Hematopoietic multipotent progenitor cell (in vitro differentiated cells): ENCODE results near the gene NCBP2. TPM values are rescaled to one million over a fixed set of nuclear protein-coding genes. Genes with fewer than 3 reads are reported as not detected.

Experiments used
- DNase-seq, 3 donors: peaks; one replicate each; pipeline ENCODE4 v3.0.0-alpha.2; 2011 to 2015; ENCODE audit warnings: low read depth in 2 of 3, low spot score in 2 of 3
- total RNA-seq: library from RNA; depleted of rRNA; stranded (reverse); fragments of >200 nt; gene quantifications from one replicate; pipeline ENCODE4 v1.2.3, GENCODE V29; 2012

The NCBP2 gene
- total RNA-seq, 1 donor, result 22.1 TPM

- DNase-seq, result no peak
Measured at GRCh38 chr3:196942915-196943277, 568 bp upstream of the NCBP2 start.

DNA sequence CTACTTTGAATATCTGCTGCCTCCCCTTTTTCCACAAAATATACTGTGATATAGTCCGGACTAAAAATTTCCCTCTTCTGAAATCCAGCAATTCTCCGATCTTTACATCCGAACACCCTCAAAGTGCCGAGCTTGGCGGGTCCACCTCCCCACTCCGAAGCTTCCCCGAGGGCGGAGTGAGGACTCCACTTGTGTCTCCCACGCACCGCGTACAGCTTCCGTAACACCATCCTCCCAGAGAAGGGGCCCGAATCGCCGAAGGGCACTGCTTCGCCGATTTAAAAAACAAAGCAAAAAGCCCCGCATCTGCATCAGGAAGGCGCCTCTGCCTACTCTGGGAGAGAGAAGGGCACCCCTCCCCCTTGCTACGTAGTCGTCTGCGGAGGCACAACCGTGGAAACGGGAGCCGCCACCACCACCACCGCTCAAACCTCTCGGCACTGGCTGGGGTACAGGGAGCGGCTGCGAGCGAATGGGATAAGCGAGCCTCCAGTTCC, 551 bp downstream of the NCBP2 start:
- DNase-seq, result peak; percentile 37 to 53 (median 52)

DNA sequence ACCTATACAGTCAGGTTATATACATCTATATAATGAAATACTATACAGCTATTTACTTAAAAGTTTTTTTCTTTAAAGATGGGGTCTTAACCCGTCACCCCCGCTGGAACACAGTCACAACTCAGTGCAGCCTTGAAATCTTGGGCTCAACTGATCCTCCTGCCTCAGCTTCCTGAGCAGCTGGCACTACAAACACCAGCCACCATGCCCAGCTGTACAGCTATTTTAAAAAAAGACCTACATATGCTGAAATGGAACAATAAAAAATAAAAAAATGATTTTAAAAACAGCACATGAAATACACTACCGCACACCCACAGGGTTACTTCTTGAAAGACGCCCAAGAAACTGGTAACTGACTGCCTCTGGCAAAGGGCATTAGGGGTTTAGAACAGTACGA, 3.8 kb downstream of the NCBP2 start:
- DNase-seq, result no peak

DNA sequence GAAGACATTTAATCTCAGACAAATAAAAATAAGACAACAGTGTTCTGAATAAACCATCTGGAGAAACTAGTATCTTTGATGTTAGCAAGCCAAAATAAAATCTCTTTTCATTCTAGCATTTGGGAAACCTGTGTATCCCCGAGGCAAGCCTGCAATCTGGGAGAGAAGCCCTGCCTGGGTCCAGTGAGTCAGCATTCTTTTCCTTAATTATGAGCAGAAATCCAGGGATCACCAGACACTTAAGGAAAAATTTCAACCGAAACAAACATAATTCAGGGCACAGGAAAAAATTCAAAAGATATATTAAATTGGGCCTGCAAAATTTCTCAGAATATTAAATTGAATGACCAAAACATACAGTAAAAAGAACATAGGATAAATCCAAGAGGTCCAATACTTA, 4.2 kb downstream of the NCBP2 start:
- DNase-seq, result no peak

DNA sequence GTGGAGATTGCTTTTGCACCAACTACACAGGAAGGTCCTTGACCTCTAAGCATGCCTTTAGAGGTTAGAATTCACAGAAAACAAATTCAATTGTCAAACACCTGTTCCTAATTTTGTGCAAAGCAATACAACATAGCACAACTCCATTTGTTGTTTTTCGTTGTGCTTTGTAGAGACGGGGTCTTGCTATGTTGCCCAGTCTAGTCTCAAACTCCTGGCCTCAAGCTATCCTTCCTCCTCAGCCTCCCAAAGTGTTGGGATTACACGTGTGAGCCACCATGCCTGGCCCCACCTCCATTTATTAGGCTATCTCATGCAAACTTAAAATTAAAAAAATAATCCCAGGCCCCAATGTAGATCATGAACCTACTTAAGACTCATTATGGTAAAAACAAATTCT, 6.0 kb downstream of the NCBP2 start:
- DNase-seq, result no peak

DNA sequence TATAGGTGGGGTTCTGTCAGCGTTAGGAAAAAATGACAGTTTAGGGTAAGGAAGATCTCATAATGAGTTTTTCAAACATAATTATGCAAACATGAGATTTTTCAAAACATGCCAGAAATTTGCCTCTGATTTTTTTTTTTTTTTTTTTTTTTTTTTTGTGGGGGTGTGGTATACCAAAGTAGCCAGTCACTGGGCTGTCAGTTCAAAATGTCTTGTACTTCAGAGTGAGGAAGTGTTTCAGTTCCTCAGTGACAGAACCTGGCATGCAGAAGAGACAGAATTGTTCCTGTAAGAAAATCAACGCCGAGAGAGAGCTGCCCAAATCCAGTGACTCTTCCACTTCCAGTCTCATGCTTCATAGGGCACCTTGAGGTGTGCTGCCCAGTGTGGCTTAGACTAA, 9.7 kb downstream of the NCBP2 start:
- DNase-seq, result no peak

DNA sequence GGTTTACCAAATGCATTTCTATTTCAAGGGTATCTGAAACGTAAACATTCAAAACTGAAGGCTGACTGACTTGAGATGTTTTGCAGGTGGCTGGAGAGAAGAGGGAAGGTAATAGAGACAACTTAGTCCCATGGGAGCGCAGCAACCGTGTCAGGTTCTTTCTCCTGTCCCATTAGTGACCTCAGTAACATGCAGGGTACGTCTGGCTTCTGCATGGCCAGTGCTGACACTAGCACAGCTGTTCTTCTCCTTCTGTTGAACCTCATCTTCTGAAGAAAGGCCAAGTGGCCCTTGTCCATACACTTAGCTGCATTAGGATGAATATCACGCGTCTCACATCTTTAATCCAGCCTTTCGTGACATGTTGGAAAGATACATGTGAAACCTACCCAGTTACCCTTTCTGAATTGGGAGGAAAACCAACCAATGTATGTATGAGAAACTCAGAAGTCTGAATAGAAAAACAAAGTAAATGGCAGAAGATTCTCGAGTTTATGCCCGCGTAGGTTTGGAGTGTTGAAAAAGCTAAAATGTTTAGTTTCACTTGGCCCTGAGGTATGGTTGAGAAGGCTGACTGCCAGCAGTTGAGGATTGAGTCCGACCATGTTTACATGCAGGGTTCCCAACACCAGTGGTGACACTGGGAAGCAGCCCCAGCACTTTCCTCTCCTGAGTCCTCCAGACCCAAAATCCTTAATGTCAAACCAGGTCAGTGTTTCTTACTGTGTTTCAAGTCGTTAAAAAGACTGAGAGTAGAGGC, 10.3 kb downstream of the NCBP2 start:
- DNase-seq, result no peak

- DNase-seq, result no peak
Measured at GRCh38 chr3:196931157-196931556, 11.2 kb downstream of the NCBP2 start.

GRCh38 chr3:196927571-196928453, 14.5 kb downstream of the NCBP2 start:
- no peak for DNase-seq

- DNase-seq, result peak in 1 of 3 donors; percentile 9
Measured at GRCh38 chr3:196920733-196921132, 21.6 kb downstream of the NCBP2 start.

DNA sequence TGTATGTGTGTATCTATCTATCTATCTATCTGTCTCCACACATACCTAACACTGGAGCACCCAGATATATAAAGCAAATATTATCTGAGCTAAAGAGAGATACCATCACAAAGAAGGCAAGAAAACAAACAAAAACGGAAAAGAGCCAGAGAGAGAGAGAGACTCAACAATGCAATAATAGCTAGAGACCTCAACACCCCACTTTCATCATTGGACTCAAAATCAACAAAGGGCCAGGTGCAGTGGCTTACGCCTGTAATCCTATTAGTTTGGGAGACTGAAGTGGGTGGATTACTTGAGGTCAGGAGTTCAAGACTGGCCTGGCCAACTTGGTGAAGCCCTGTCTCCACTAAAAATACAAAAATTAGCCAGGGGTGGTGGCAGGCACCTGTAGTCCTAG, 23.4 kb downstream of the NCBP2 start:
- no peak for DNase-seq

GRCh38 chr3:196916995-196917394, 25.3 kb downstream of the NCBP2 start:
- no peak for DNase-seq

DNA sequence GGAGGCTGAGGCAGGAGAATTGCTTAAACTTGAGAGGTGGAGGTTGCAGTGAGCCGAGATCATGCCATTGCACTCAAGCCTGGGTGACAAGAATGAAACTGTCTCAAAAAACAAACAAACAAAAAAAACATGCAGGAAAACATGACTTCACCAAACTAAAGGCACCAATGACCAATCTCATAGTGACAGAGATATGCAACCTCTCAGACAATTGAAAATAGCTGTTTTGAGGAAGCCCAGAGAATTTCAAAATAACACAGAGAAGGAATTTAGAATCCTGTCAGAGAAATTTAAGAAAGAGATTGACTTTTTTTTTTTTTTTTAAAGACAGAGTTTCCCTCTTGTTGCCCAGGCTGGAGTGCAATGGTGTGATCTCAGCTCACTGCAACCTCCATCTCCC, 26.1 kb downstream of the NCBP2 start:
- DNase-seq, result no peak

- no peak for DNase-seq
Measured at GRCh38 chr3:196915375-196915774, 27.0 kb downstream of the NCBP2 start.

DNA sequence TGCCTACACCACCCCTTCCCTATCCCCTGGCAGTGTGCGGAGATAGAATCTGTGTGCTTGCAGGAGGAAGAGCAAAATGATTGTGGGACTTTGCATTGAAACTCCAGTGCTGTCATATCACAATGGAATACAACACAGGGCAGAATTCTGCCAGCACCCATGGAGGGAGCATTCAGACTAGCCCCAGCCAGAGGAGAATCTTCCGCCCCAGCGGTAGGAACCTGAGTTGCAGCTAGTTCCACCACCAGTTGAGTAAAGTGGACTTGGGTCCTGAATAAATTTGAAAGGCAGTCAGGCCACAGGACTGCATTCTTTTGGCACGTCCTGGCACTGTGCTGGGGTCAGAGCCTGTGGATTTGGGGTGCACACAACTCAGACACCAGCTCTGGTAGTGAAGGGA, 27.5 kb downstream of the NCBP2 start:
- DNase-seq, result no peak

DNA sequence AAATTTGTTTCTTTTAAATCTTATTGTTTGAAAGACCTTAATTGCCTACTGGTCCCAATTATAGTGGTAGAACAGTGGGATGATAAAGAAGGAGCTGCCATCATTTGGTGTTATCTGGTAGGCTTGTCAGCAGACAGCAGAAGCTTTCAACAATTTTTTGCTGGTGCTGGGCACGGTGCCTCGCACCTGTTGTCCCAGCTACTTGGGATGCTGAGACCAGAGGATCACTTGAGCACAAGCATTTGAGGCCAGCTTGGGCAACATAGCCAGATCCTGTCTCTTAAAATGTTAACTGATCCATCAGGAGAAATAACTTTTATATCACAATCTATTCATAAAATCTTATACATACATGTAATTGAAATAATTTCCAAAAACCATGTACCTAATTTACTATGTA, 38.6 kb downstream of the NCBP2 start:
- DNase-seq, result no peak

GRCh38 chr3:196902296-196902695, 40.0 kb downstream of the NCBP2 start:
- DNase-seq, result no peak

DNA sequence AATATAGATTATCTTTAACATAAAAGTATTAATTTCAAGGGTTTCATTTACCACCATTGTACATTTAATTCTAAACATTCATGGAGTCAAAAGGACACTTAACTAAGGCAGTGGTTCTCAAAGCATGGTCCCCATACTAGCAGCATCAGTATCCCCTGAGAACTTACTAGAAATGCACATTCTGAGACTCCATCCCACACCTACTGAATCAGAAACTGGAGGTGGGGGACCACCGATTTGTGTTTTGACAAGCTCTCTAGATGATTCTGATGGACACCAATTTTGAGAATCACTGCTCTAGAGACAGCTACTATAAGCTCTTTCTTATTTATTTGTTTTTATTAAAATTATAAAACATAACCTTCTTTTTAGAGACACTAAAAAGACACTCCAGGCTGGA, 40.6 kb downstream of the NCBP2 start:
- no peak for DNase-seq

- no peak for DNase-seq
Measured at GRCh38 chr3:196896229-196896628, 46.1 kb downstream of the NCBP2 start.

GRCh38 chr3:196894557-196895295, 47.6 kb downstream of the NCBP2 start:
- no peak for DNase-seq
